ENCODE results near the gene AURKB. TPM values are rescaled to one million over a fixed set of nuclear protein-coding genes. Genes with fewer than 3 reads are reported as not detected.

AURKB gene
- total and polyA plus RNA-seq, 2 of the 13 experiments (the other 11 are each of a cell fraction or from before 2014, with no cell fraction given): 29.5 to 75.3 TPM

DNA sequence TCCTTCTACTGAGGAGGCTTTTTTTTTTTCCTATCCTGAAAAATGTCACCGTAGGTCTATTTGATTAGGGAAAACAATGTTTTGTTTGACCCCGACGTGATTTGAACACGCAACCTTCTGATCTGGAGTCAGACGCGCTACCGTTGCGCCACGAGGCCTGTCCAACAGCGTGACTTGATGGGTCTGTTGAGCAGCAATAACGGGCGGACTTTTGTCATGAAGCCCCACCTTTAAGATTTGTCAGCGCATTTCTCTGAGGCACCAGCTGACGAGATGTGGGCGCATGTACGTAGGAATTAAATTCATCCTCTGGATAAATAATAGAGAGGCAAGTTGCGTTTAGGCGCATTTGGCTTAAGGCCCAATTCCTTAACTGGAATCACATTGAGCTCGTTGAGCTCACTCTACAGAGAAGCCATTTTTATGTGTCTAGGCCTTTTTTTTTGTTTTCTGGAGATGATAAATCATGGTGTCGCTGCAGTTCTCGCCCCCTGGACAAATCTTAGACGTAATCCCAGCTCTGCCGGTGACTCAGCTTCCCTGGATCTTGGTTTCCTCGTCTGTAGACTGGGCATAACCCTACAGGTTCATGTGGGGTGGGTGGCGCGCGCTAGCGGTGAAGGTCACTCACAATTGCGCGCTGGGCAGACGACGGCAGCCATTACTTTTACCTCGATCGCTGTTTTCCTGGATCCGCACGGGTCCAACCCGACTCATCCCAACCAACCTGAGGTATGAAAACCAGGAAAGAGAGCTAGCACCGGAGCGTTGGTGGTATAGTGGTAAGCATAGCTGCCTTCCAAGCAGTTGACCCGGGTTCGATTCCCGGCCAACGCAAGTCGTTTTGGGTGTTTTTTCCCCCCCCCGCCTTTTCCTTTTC is 10.6 kb upstream of the AURKB start (continued):
- TF ChIP-seq ZNF768 (CRISPR knock-in tag; IDR thresholded peaks at IDR 0.05) (no peak), ZNF121 (CRISPR knock-in tag; IDR thresholded peaks at IDR 0.05) (no peak), ZNF530 (CRISPR knock-in tag; IDR thresholded peaks at IDR 0.05; ENCODE audit: low read depth) (no peak), ZNF614 (CRISPR knock-in tag; IDR thresholded peaks at IDR 0.05; ENCODE audit: borderline replicate concordance) (peak; percentile 90; the same call in 1 of the 2 replicates), TCF7L2 (IDR thresholded peaks at IDR 0.05; ENCODE audit: low read depth, low read length) (no peak), KLF6 (CRISPR knock-in tag; IDR thresholded peaks at IDR 0.05) (no peak), YY1 (IDR thresholded peaks at IDR 0.05; ENCODE audit: insufficient read depth, insufficient replicate concordance, low read depth, low read length) (peak; percentile 92), SOX6 (IDR thresholded peaks at IDR 0.05) (no peak), SOX6 (CRISPR knock-in tag; IDR thresholded peaks at IDR 0.05) (peak; percentile 67), ZNF703 (CRISPR knock-in tag; IDR thresholded peaks at IDR 0.05; ENCODE audit: borderline replicate concordance) (no peak), ZNF484 (CRISPR knock-in tag; IDR thresholded peaks at IDR 0.05; ENCODE audit: borderline replicate concordance, low read depth) (no peak), ZKSCAN1 (IDR thresholded peaks at IDR 0.05; ENCODE audit: low read length) (no peak; the same call in 1 of the 2 replicates), TEAD2 (CRISPR knock-in tag; IDR thresholded peaks at IDR 0.05) (no peak), BCL6 (CRISPR knock-in tag; IDR thresholded peaks at IDR 0.05) (peak; percentile 82), MIER3 (CRISPR knock-in tag; IDR thresholded peaks at IDR 0.05; ENCODE audit: borderline replicate concordance) (peak; percentile 64), ZNF234 (CRISPR knock-in tag; conservative IDR thresholded peaks at IDR 0.05) (no peak), XBP1 (CRISPR knock-in tag; IDR thresholded peaks at IDR 0.05) (no peak), SP5 (CRISPR knock-in tag; IDR thresholded peaks at IDR 0.05; ENCODE audit: borderline replicate concordance, low read depth) (peak; percentile 39), CENPX (CRISPR knock-in tag; IDR thresholded peaks at IDR 0.05) (no peak), SRY (CRISPR knock-in tag; IDR thresholded peaks at IDR 0.05) (no peak; the same call in 1 of the 2 replicates), ZNF605 (CRISPR knock-in tag; IDR thresholded peaks at IDR 0.05) (0 out of 2 replicates have a peak, but pooled peaks have one; percentile 44), NFYB (CRISPR knock-in tag; IDR thresholded peaks at IDR 0.05) (no peak)
- TF ChIP-seq, protein P1, sequence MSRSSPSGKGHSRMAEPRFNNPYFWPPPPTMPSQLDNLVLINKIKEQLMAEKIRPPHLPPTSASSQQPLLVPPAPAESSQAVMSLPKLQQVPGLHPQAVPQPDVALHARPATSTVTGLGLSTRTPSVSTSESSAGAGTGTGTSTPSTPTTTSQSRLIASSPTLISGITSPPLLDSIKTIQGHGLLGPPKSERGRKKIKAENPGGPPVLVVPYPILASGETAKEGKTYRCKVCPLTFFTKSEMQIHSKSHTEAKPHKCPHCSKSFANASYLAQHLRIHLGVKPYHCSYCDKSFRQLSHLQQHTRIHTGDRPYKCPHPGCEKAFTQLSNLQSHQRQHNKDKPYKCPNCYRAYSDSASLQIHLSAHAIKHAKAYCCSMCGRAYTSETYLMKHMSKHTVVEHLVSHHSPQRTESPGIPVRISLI (CRISPR knock-in tag; IDR thresholded peaks at IDR 0.05; ENCODE audit: borderline replicate concordance): peak; percentile 91
- TF ChIP-seq, protein P2, sequence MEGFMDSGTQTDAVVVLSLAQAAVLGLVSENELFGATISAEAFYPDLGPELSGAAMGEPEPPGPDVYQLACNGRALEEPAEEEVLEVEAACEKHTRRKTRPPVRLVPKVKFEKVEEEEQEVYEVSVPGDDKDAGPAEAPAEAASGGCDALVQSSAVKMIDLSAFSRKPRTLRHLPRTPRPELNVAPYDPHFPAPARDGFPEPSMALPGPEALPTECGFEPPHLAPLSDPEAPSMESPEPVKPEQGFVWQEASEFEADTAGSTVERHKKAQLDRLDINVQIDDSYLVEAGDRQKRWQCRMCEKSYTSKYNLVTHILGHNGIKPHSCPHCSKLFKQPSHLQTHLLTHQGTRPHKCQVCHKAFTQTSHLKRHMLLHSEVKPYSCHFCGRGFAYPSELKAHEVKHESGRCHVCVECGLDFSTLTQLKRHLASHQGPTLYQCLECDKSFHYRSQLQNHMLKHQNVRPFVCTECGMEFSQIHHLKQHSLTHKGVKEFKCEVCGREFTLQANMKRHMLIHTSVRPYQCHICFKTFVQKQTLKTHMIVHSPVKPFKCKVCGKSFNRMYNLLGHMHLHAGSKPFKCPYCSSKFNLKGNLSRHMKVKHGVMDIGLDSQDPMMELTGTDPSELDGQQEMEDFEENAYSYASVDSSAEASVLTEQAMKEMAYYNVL (CRISPR knock-in tag; IDR thresholded peaks at IDR 0.05; ENCODE audit: borderline replicate concordance): no peak; the same call in 1 of the 2 replicates
- TF ChIP-seq, protein P3, sequence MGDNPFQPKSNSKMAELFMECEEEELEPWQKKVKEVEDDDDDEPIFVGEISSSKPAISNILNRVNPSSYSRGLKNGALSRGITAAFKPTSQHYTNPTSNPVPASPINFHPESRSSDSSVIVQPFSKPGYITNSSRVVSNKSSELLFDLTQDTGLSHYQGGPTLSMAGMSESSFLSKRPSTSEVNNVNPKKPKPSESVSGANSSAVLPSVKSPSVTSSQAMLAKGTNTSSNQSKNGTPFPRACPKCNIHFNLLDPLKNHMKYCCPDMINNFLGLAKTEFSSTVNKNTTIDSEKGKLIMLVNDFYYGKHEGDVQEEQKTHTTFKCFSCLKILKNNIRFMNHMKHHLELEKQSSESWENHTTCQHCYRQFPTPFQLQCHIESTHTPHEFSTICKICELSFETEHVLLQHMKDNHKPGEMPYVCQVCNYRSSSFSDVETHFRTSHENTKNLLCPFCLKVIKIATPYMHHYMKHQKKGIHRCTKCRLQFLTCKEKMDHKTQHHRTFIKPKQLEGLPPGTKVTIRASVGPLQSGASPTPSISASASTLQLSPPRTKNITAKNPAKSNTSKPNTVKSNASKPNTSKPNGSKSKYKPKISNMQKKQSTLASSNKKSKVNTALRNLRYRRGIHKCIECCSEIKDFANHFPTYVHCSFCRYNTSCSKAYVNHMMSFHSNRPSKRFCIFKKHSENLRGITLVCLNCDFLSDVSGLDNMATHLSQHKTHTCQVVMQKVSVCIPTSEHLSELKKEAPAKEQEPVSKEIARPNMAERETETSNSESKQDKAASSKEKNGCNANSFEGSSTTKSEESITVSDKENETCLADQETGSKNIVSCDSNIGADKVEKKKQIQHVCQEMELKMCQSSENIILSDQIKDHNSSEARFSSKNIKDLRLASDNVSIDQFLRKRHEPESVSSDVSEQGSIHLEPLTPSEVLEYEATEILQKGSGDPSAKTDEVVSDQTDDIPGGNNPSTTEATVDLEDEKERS (CRISPR knock-in tag; IDR thresholded peaks at IDR 0.05): no peak

All from HepG2 (cell line).